ENCODE data around the gene NKX6-2. TPM values are rescaled to one million over a fixed set of nuclear protein-coding genes. Genes with fewer than 3 reads are reported as not detected.

NKX6-2 gene
- total RNA-seq, 1 donor from 2014 or later = not detected

GRCh38 chr10:132763545-132763944 lies 22.4 kb downstream of the NKX6-2 start:
- TF ChIP-seq CTCF (IDR thresholded peaks at IDR 0.05) = no peak
- Mint-ChIP-seq H3K27me3 (ENCODE audit: low read depth) (no peaks in the 10 kb centered on the region), H3K36me3 (ENCODE audit: low read depth) (peaks cover 16% of the 10 kb centered on the region), H3K4me1 (ENCODE audit: low read depth) (no peaks in the 10 kb centered on the region), H3K27ac (ENCODE audit: unreplicated experiment) (no peak overlapping the region), H3K9me3 (ENCODE audit: low read depth) (peaks cover 3% of the 10 kb centered on the region), H3K4me3 (ENCODE audit: unreplicated experiment) (no peak overlapping the region)
- no peak for DNase-seq (ENCODE audit: low spot score)

DNA sequence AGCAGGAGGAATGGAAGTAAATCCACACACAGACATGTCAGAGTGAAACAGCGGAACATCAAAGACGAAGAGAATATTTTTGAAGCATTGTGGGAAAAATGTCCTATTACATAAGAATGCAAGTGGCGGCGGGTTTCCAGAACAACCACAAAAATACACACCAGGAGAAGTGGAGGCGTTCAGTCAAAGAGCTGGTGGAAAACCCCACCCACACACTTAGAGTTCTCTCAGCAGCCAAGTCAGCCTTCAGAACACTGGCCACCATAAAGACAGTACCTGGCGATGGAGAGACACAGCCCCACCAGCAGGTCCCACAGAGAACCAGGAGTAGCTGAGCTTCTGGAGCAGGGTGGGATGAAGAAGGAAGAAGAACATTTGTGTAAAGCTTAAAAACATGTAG lies 23.7 kb downstream of the NKX6-2 start:
- H3K9me3 Mint-ChIP-seq (ENCODE audit: low read depth) = peaks cover 3% of the 10 kb centered on the region
- H3K27ac Mint-ChIP-seq (ENCODE audit: unreplicated experiment) = no peak overlapping the region
- DNase-seq (ENCODE audit: low spot score) = no peak
- TF ChIP-seq CTCF (IDR thresholded peaks at IDR 0.05) = no peak
- H3K36me3 Mint-ChIP-seq (ENCODE audit: low read depth) = peaks cover 17% of the 10 kb centered on the region
- no peaks in the 10 kb centered on the region for H3K4me1 Mint-ChIP-seq (ENCODE audit: low read depth)
- H3K27me3 Mint-ChIP-seq (ENCODE audit: low read depth) = no peaks in the 10 kb centered on the region
- no peak overlapping the region for H3K4me3 Mint-ChIP-seq (ENCODE audit: unreplicated experiment)

- peaks cover 3% of the 10 kb centered on the region for H3K9me3 Mint-ChIP-seq (ENCODE audit: low read depth)
- no peaks in the 10 kb centered on the region for H3K27me3 Mint-ChIP-seq (ENCODE audit: low read depth)
- no peaks in the 10 kb centered on the region for H3K4me1 Mint-ChIP-seq (ENCODE audit: low read depth)
- no peak overlapping the region for H3K27ac Mint-ChIP-seq (ENCODE audit: unreplicated experiment)
- DNase-seq (ENCODE audit: low spot score) = no peak
- peaks cover 19% of the 10 kb centered on the region for H3K36me3 Mint-ChIP-seq (ENCODE audit: low read depth)
- TF ChIP-seq CTCF (IDR thresholded peaks at IDR 0.05) = no peak
- no peak overlapping the region for H3K4me3 Mint-ChIP-seq (ENCODE audit: unreplicated experiment)
Observed at GRCh38 chr10:132761395-132762060, 24.4 kb downstream of the NKX6-2 start.

DNA sequence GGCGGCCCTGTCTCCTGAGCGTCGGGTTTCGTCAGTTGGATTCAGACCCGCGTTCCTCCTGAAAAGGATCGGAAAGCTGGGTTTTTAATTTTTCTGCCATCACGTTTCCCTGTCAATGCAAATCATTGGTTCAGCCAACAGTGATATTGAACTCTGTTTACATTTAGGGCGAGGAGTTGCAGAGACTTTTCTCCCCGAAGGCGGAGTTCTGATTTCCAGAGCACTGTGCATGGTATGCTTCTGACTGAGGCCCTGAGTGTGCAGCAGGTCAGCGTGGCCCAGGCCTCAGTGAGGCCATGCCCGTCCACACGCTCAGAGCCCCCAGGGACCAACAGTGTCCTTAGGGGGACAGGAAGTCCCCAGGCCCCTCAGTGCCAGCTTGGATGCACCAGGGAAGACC lies 27.1 kb downstream of the NKX6-2 start:
- Mint-ChIP-seq H3K4me3 (ENCODE audit: unreplicated experiment) (no peak overlapping the region), H3K27me3 (ENCODE audit: low read depth) (no peaks in the 10 kb centered on the region), H3K36me3 (ENCODE audit: low read depth) (peaks cover 20% of the 10 kb centered on the region), H3K9me3 (ENCODE audit: low read depth) (peaks cover 3% of the 10 kb centered on the region), H3K4me1 (ENCODE audit: low read depth) (no peaks in the 10 kb centered on the region), H3K27ac (ENCODE audit: unreplicated experiment) (no peak overlapping the region)
- no peak for TF ChIP-seq CTCF (IDR thresholded peaks at IDR 0.05)
- DNase-seq (ENCODE audit: low spot score) = no peak

DNA sequence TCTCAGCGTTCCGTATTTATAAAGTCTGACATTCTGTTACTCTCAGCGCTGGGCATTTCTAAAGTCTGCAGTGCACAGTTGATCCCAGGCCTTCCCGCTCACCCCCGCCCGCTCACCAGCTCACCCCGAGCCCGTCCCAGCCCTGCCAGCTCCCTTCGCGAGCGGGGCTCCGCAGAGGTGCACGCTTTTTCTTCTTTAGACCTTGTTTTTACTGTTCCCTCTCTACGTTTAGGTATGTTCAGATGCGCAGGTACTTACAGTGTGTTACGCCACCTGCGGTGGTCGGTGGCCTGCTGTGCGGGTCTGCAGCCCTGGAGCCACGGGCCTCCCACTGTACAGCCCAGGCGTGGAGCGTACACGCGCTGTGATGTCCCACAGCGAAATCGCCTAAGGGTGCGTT lies 28.8 kb downstream of the NKX6-2 start:
- DNase-seq (ENCODE audit: low spot score) = no peak
- Mint-ChIP-seq H3K9me3 (ENCODE audit: low read depth) (peaks cover 3% of the 10 kb centered on the region), H3K4me3 (ENCODE audit: unreplicated experiment) (no peak overlapping the region), H3K27ac (ENCODE audit: unreplicated experiment) (no peak overlapping the region), H3K4me1 (ENCODE audit: low read depth) (no peaks in the 10 kb centered on the region), H3K27me3 (ENCODE audit: low read depth) (no peaks in the 10 kb centered on the region), H3K36me3 (ENCODE audit: low read depth) (peaks cover 19% of the 10 kb centered on the region)
- TF ChIP-seq CTCF (IDR thresholded peaks at IDR 0.05) = no peak

All from chondrocyte (in vitro differentiated cells).